ENCODE data around the gene WEE2.
"Not testable (repeated sequence)": the region's sequence is repeated elsewhere in the genome, so short reads cannot be mapped to it uniquely, and the experiment has no call there.

GRCh38 chr7:141751904-141752303 is 43.8 kb downstream of the WEE2 start:
- not testable (repeated sequence) for TF ChIP-seq CTCF (IDR thresholded peaks at IDR 0.05; ENCODE audit: low read depth, low read length); POLR2A (IDR thresholded peaks at IDR 0.05; ENCODE audit: extremely low read depth, insufficient read length); MYC (IDR thresholded peaks at IDR 0.05; ENCODE audit: low read depth, low read length); MAX (IDR thresholded peaks at IDR 0.05; ENCODE audit: low read depth, low read length)

Data from NB4 (cell line).